Nephron progenitor cell (in vitro differentiated cells): Measurements from ENCODE around the gene CACNA1D.

Source experiments
- DNase-seq: peaks from one replicate; pipeline ENCODE4 v3.0.0; 2021
- H3K27ac Mint-ChIP-seq: 2 replicates; pipeline ENCODE4 v1.8.0; 2021; ENCODE audit warnings: mild to moderate bottlenecking, moderate library complexity, mixed read lengths
- H3K27me3 Mint-ChIP-seq: 2 replicates; pipeline ENCODE4 v1.8.0; 2021; ENCODE audit warnings: mild to moderate bottlenecking, low read depth, mixed read lengths; ENCODE audit not compliant: poor library complexity
- H3K36me3 Mint-ChIP-seq: 2 replicates; pipeline ENCODE4 v1.8.0; 2021; ENCODE audit warnings: low read depth, mixed read lengths
- H3K4me1 Mint-ChIP-seq: 2 replicates; pipeline ENCODE4 v1.8.0; 2021; ENCODE audit warnings: mixed read lengths
- H3K4me3 Mint-ChIP-seq: 2 replicates; pipeline ENCODE4 v1.8.0; 2021; ENCODE audit warnings: mild to moderate bottlenecking, moderate library complexity, mixed read lengths
- H3K9me3 Mint-ChIP-seq: 2 replicates; pipeline ENCODE4 v1.8.0; 2021; ENCODE audit warnings: mild to moderate bottlenecking, moderate library complexity, mixed read lengths
- TF ChIP-seq, protein P1 (sequence below): fragments of 200-600 bp; sonication (generic); IDR thresholded peaks from 2 replicates; pipeline ENCODE4 v1.5.0; 2021; ENCODE audit warnings: antibody characterized with exemption

The CACNA1D gene

GRCh38 chr3:53695324-53695690 is 200.9 kb downstream of the CACNA1D start:
- no peaks in the 10 kb centered on the region for H3K9me3 Mint-ChIP-seq
- H3K27me3 Mint-ChIP-seq = peaks cover 12% of the 10 kb centered on the region
- no peak overlapping the region for H3K4me3 Mint-ChIP-seq
- peaks cover 12% of the 10 kb centered on the region for H3K4me1 Mint-ChIP-seq
- TF ChIP-seq, protein P1, sequence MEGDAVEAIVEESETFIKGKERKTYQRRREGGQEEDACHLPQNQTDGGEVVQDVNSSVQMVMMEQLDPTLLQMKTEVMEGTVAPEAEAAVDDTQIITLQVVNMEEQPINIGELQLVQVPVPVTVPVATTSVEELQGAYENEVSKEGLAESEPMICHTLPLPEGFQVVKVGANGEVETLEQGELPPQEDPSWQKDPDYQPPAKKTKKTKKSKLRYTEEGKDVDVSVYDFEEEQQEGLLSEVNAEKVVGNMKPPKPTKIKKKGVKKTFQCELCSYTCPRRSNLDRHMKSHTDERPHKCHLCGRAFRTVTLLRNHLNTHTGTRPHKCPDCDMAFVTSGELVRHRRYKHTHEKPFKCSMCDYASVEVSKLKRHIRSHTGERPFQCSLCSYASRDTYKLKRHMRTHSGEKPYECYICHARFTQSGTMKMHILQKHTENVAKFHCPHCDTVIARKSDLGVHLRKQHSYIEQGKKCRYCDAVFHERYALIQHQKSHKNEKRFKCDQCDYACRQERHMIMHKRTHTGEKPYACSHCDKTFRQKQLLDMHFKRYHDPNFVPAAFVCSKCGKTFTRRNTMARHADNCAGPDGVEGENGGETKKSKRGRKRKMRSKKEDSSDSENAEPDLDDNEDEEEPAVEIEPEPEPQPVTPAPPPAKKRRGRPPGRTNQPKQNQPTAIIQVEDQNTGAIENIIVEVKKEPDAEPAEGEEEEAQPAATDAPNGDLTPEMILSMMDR = no peak
- no peak for DNase-seq
- H3K27ac Mint-ChIP-seq = no peak overlapping the region
- H3K36me3 Mint-ChIP-seq = no peaks in the 10 kb centered on the region

DNA sequence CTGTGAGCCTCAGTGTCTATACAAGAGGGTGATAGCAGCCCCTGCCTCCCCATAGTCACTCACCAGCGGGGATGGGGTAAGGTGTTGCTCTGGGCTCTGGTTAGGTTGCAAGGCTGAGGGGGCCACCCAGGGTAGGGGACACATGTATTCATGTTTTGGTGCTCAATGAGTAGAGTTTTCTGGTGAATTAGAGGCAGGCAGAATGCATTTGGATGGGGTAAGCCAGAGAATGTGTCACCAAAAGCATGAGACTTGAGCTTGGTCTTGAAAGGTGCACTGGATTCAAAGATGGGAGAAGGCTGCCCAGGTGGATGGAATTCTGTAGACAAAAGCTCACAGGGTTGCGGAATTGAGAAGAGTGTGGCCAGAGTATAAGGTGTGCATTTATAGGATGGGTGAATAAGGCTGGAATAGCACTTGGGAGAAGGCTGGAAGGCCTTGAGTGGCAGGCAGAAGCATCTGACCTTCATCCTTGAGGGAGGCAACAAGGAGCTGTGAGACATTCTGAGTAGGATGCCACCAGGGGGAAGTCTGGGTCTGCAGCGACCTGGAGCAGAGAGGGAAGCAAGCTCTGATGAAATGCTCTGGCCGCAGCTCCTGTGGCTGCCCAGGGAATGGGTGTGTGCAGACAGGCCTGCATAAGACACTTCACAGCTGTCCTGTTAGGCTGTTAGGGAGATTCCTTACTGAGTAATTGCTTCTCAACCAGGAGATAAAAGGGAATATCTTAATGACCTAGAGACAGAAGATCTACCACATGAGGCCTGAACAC is 202.2 kb downstream of the CACNA1D start:
- no peaks in the 10 kb centered on the region for H3K9me3 Mint-ChIP-seq
- H3K36me3 Mint-ChIP-seq = no peaks in the 10 kb centered on the region
- TF ChIP-seq, protein P1 = no peak
- peaks cover 15% of the 10 kb centered on the region for H3K27me3 Mint-ChIP-seq
- no peak for DNase-seq
- H3K4me3 Mint-ChIP-seq = no peak overlapping the region
- peaks cover 12% of the 10 kb centered on the region for H3K4me1 Mint-ChIP-seq
- no peak overlapping the region for H3K27ac Mint-ChIP-seq

GRCh38 chr3:53700441-53700840 is 206.0 kb downstream of the CACNA1D start:
- DNase-seq = no peak
- TF ChIP-seq, protein P1 = no peak
- Mint-ChIP-seq H3K9me3 (no peaks in the 10 kb centered on the region), H3K27me3 (peaks cover 4% of the 10 kb centered on the region), H3K36me3 (no peaks in the 10 kb centered on the region), H3K27ac (no peak overlapping the region), H3K4me3 (no peak overlapping the region), H3K4me1 (peaks cover 21% of the 10 kb centered on the region)

DNA sequence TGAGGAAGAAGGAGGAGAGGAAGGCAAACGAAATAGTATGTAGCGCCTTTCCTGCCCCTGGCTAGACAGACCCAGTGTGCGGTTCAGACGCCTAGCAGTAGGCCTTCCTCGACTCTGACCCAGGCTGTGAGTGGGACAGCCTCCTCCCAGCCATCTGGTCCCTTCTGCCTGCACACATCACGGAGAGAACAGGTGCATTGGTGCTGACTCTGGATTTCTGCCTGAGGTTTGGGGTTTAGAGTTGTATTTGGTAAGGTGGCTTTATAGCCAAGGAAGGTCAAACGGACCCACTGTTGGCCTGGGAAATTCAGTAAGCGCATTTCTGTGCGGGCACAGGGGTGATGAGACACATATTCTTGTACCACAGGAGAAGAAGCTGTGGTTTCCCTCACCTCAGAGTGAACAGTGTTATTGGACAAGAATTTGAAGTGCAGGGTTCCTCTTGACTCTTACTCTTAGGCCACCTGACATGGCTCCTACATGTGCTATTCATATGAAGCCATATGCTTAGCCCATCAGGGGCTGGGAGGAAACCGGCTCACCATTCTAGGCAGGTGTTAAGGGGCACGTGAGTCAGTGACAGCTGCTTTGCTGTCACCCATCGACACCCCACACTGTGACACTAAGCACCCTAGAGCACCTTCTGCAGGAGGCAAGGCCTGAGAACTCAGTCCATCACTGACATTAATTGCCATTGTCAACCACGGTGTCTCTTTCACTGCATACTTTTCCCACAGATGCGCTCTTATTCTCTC is 208.5 kb downstream of the CACNA1D start:
- Mint-ChIP-seq H3K36me3 (no peaks in the 10 kb centered on the region), H3K4me1 (peaks cover 33% of the 10 kb centered on the region), H3K27ac (no peak overlapping the region), H3K27me3 (peaks cover 4% of the 10 kb centered on the region), H3K9me3 (no peaks in the 10 kb centered on the region), H3K4me3 (no peak overlapping the region)
- TF ChIP-seq, protein P1 = no peak
- DNase-seq = no peak

- Mint-ChIP-seq H3K27me3 (peaks cover 5% of the 10 kb centered on the region), H3K4me1 (peaks cover 40% of the 10 kb centered on the region), H3K36me3 (no peaks in the 10 kb centered on the region), H3K9me3 (no peaks in the 10 kb centered on the region), H3K27ac (no peak overlapping the region), H3K4me3 (no peak overlapping the region)
- TF ChIP-seq, protein P1 = no peak
- no peak for DNase-seq
Measured at GRCh38 chr3:53703630-53704362, 209.4 kb downstream of the CACNA1D start.
